Measurements from ENCODE around the gene TPM2.

Gene TPM2

DNA sequence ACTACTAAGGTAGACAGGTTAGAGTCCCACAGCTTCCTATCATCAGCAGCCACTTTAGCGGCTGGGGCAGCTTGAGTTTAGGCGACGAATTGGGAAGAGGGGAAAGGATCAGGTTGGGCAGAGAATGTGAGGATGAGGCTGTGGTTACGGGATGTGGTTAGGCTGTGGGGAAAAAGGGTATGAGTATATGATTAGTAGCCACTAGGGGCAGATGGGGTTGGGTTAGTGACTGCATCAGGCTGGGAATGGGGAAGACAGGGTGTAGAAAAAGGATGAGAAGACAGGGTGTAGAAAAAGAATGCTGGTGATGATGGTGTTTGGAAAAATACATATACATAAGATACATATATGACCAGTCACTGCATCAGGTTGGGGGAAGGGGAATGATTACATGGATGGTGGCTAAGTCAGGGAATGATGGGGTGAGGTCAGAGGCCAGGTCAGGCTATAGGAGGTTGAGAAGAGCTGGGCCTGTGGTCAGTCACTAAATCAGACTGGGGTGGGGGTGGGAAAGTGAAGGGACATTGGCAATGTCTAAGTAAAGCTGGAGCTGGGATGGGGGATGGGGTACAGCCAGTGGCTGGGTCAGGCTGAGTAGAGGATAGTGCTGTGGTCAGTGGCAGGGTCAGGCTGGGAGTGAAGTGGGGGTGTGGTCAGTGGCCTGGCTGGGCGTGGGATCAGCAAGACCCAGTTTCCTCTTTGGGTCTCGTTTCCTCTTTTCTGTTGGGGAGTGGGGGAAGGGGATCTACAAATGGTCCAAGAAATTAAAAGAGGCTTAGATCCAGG, 40.2 kb upstream of the TPM2 start:
- Histone ChIP-seq H3K4me1 (ENCODE audit: control insufficient read depth, insufficient read depth, low read length) (peaks cover 58% of the 10 kb centered on the region), H3K27me3 (ENCODE audit: control insufficient read depth, insufficient read depth, low read length) (no peaks in the 10 kb centered on the region), H3K9ac (ENCODE audit: low read depth, low read length) (peak overlapping the region; percentile 96), H3K4me2 (ENCODE audit: low read length) (peak overlapping the region; percentile 88), H3K9me3 (replicated peaks; ENCODE audit: low read length) (no peaks in the 10 kb centered on the region), H3K4me3 (ENCODE audit: low read length) (peak overlapping the region; percentile 84), H3K36me3 (ENCODE audit: insufficient read depth, low read length) (peaks cover 33% of the 10 kb centered on the region)

DNA sequence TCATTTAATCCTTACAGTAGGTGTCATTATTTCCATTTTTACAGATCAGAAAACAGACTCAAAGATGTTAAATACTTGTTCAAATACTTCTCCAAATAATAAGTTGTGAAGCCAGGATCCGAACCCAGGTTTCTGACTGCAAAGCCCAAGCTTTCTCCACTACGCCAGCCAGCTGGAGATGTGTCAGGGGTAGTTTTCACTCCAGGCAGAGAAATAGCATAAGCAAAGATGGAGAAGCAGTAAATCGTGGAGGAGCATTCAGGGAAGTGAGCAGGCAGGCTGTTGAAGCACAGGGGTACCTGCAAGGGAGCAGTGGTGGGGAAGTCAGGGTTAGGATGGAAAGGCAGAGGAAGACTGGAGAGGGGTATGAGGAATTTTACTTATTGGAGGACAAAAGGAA, 39.4 kb upstream of the TPM2 start:
- Histone ChIP-seq H3K9me3 (replicated peaks; ENCODE audit: low read length) (no peaks in the 10 kb centered on the region), H3K9ac (ENCODE audit: low read depth, low read length) (peak overlapping the region; percentile 96), H3K36me3 (ENCODE audit: insufficient read depth, low read length) (peaks cover 34% of the 10 kb centered on the region), H3K4me1 (ENCODE audit: control insufficient read depth, insufficient read depth, low read length) (peaks cover 54% of the 10 kb centered on the region), H3K27me3 (ENCODE audit: control insufficient read depth, insufficient read depth, low read length) (no peaks in the 10 kb centered on the region), H3K4me2 (ENCODE audit: low read length) (peak overlapping the region; percentile 88), H3K4me3 (ENCODE audit: low read length) (peak overlapping the region; percentile 84)

DNA sequence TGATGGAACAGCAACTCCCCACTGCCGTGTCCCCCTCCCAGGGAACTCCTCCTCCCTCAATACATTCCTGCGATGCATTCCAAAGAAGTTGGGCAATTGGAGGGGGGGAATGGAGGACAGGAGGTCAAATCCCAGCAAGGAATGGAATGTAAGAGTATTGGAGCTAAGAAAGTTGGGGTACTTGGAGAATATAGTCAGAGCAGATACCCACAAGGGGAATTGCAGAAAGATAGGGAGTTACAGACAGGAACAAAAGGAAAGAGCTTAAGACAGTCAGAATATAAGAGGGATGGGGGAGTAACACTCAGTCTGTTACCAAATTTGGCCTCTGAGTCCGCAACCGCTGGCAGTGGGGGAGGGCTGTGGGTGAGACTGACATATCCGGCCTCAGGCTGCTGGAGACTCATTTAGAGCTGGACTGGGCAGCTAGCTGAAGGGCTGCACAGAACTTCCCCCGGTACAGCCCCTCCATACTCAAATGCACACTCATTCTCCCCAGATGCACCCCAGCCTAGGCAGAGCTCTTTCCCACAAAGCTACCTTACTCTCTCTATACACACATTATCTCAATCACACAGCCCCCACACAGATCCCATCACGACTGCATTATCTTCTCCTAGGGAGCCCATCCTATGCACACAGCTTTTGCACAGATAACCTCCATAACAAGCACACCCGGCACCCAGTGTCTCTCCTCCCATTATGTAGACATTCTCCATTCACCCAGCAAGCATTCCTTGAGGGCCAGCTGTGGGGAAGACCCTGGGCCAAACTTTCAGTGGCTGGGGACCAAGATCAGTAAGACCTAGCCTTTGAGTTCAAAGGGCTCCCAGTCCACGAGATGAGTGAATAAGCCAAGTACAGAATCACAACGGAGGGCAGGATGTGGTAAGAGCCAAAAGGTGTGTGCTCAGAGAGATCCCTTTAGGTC, 38.6 kb upstream of the TPM2 start:
- Histone ChIP-seq H3K27me3 (ENCODE audit: control insufficient read depth, insufficient read depth, low read length) (no peaks in the 10 kb centered on the region), H3K9ac (ENCODE audit: low read depth, low read length) (peak overlapping the region; percentile 96), H3K4me3 (ENCODE audit: low read length) (peak overlapping the region; percentile 84), H3K4me1 (ENCODE audit: control insufficient read depth, insufficient read depth, low read length) (peaks cover 46% of the 10 kb centered on the region), H3K4me2 (ENCODE audit: low read length) (peak overlapping the region; percentile 88), H3K36me3 (ENCODE audit: insufficient read depth, low read length) (peaks cover 42% of the 10 kb centered on the region), H3K9me3 (replicated peaks; ENCODE audit: low read length) (no peaks in the 10 kb centered on the region)

DNA sequence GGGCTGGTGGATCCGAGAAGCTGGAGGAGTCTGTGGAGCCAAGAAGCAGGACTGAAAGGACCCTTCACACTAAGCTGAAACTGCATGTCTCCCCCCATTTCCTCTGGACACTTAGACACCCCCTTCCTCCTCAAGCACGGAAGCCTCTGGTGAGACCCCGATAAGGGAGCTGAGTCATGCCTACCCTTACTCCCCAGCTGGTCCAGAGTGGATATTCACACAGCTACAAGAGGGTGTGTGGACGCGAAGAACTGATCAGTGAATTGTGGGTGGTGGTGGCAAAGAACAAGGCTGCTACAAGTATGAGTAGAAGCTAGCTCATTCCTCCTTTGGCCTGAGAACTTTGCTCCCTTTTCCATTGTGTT, 37.9 kb upstream of the TPM2 start:
- Histone ChIP-seq H3K9me3 (replicated peaks; ENCODE audit: low read length) (no peaks in the 10 kb centered on the region), H3K9ac (ENCODE audit: low read depth, low read length) (peak overlapping the region; percentile 96), H3K36me3 (ENCODE audit: insufficient read depth, low read length) (peaks cover 47% of the 10 kb centered on the region), H3K4me1 (ENCODE audit: control insufficient read depth, insufficient read depth, low read length) (peaks cover 43% of the 10 kb centered on the region), H3K4me3 (ENCODE audit: low read length) (peak overlapping the region; percentile 84), H3K27me3 (ENCODE audit: control insufficient read depth, insufficient read depth, low read length) (no peaks in the 10 kb centered on the region), H3K4me2 (ENCODE audit: low read length) (peak overlapping the region; percentile 88)

DNA sequence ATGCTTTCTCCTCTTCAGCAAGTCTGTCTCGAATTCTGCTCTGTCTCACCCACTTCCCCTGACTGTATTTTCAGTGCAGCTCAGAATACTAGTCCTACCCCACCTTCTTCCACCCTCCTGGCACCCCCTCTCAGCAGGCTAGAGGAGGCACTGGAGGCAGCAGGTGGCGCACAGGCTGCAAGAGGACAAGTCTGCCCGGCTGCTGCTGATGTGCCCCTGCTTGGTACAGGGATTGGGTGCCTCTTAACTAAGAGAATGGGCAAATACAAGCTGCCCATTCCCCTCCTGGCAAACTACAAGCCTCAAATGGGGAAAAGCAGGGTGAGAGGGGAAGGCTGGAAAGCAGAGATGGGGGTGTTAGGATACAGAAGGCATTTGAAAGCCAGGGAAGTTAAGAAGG, 37.2 kb upstream of the TPM2 start:
- peak overlapping the region; percentile 96 for H3K9ac ChIP-seq (ENCODE audit: low read depth, low read length)

DNA sequence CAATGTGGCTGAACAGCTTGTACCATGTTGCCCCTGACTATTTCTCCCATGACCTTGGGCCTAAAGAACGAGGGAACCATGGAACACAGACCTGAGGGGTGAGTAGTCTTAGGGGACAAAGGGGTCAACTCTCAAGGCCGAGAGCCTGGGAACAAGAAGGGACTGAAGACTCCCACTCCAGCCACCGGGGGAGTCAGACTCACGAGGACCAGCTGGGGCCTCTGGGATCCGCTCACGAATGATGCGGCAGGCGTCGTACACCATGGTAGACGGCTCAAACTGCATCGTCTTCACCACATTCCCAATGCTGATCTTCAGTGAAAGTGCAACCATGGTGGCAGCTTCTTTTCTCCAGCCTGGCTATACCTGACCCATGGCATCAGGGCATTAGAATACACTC, 35.6 kb upstream of the TPM2 start:
- H3K27me3 ChIP-seq (ENCODE audit: control insufficient read depth, insufficient read depth, low read length) = no peaks in the 10 kb centered on the region
- H3K4me2 ChIP-seq (ENCODE audit: low read length) = no peak overlapping the region
- H3K4me1 ChIP-seq (ENCODE audit: control insufficient read depth, insufficient read depth, low read length) = peaks cover 39% of the 10 kb centered on the region
- no peak overlapping the region for H3K4me3 ChIP-seq (ENCODE audit: low read length)
- peaks cover 70% of the 10 kb centered on the region for H3K36me3 ChIP-seq (ENCODE audit: insufficient read depth, low read length)
- H3K9me3 ChIP-seq (replicated peaks; ENCODE audit: low read length) = no peaks in the 10 kb centered on the region
- no peak overlapping the region for H3K9ac ChIP-seq (ENCODE audit: low read depth, low read length)

More for the DNA sequence above, 37.2 kb upstream of the TPM2 start:
- H3K36me3 ChIP-seq (ENCODE audit: insufficient read depth, low read length) = peaks cover 54% of the 10 kb centered on the region
- H3K4me2 ChIP-seq (ENCODE audit: low read length) = peak overlapping the region; percentile 88
- peaks cover 43% of the 10 kb centered on the region for H3K4me1 ChIP-seq (ENCODE audit: control insufficient read depth, insufficient read depth, low read length)
- peak overlapping the region; percentile 84 for H3K4me3 ChIP-seq (ENCODE audit: low read length)
- no peaks in the 10 kb centered on the region for H3K9me3 ChIP-seq (replicated peaks; ENCODE audit: low read length)
- no peaks in the 10 kb centered on the region for H3K27me3 ChIP-seq (ENCODE audit: control insufficient read depth, insufficient read depth, low read length)

DNA sequence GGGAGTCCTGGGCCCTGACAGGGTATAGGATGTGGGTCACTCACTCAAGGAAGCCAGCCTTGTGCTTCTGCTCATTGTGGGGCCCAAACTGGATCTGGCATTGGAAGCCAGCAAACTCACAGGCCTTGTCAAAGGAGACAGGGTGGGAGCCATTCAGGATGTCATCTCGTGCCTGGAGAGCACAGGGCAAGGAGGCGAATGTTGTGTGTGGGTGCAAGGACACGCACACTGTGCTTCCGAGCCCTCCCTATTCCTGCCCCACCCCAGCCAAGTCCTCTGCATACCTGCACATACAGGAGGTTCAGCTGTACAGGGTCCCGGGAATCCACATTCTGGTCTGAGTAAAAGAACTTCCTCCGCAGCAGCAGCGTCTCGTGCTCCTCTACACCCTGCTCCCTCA, 34.2 kb upstream of the TPM2 start:
- H3K9ac ChIP-seq (ENCODE audit: low read depth, low read length) = no peak overlapping the region
- no peak overlapping the region for H3K4me3 ChIP-seq (ENCODE audit: low read length)
- peaks cover 27% of the 10 kb centered on the region for H3K4me1 ChIP-seq (ENCODE audit: control insufficient read depth, insufficient read depth, low read length)
- H3K36me3 ChIP-seq (ENCODE audit: insufficient read depth, low read length) = peaks cover 80% of the 10 kb centered on the region
- no peaks in the 10 kb centered on the region for H3K27me3 ChIP-seq (ENCODE audit: control insufficient read depth, insufficient read depth, low read length)
- no peaks in the 10 kb centered on the region for H3K9me3 ChIP-seq (replicated peaks; ENCODE audit: low read length)
- H3K4me2 ChIP-seq (ENCODE audit: low read length) = no peak overlapping the region

DNA sequence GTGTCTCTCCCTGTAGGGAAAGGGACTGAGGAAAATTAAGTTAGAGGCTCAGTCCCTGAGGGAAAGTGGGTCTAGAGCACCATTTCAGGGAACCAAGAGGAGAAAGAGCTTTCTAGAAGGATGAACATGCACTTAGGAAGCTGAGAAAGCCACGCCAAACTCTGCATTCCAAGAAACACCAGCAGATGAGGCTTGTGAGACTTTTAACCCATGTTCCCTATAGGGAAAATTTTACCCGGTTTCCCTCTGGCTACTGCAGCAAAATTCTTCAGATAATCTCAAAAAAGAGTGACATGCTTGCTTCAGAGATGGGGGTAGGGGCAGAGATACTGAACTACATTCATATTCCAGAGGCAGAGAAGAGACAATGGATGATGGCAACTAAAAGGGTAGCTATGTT, 33.7 kb upstream of the TPM2 start:
- Histone ChIP-seq H3K4me1 (ENCODE audit: control insufficient read depth, insufficient read depth, low read length) (peaks cover 22% of the 10 kb centered on the region), H3K4me3 (ENCODE audit: low read length) (no peak overlapping the region), H3K36me3 (ENCODE audit: insufficient read depth, low read length) (peaks cover 80% of the 10 kb centered on the region), H3K4me2 (ENCODE audit: low read length) (no peak overlapping the region), H3K9ac (ENCODE audit: low read depth, low read length) (no peak overlapping the region), H3K9me3 (replicated peaks; ENCODE audit: low read length) (no peaks in the 10 kb centered on the region), H3K27me3 (ENCODE audit: control insufficient read depth, insufficient read depth, low read length) (no peaks in the 10 kb centered on the region)

DNA sequence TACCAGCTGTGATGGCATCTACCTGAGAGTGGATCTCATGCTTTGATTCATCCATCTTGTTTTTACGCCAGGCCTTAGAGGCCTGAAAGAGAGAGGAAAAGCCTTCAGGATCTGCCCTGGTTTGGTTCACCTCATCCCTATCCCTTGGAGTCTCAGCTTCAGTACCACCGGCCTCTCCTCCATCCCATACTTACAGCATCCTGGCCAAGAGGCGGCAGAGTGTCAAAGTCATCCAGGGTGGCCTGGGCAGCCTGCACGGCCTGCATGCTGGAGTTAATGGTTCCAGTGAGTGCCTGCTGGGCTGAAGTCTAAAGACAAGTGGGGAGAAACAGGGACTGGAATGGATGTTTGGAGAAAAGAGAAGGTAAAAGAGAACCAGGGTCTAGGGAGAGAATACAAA, 29.8 kb upstream of the TPM2 start:
- H3K27me3 ChIP-seq (ENCODE audit: control insufficient read depth, insufficient read depth, low read length) = no peaks in the 10 kb centered on the region
- peaks cover 97% of the 10 kb centered on the region for H3K36me3 ChIP-seq (ENCODE audit: insufficient read depth, low read length)
- H3K4me1 ChIP-seq (ENCODE audit: control insufficient read depth, insufficient read depth, low read length) = no peaks in the 10 kb centered on the region
- no peak overlapping the region for H3K9ac ChIP-seq (ENCODE audit: low read depth, low read length)
- no peaks in the 10 kb centered on the region for H3K9me3 ChIP-seq (replicated peaks; ENCODE audit: low read length)
- H3K4me2 ChIP-seq (ENCODE audit: low read length) = no peak overlapping the region
- H3K4me3 ChIP-seq (ENCODE audit: low read length) = no peak overlapping the region

DNA sequence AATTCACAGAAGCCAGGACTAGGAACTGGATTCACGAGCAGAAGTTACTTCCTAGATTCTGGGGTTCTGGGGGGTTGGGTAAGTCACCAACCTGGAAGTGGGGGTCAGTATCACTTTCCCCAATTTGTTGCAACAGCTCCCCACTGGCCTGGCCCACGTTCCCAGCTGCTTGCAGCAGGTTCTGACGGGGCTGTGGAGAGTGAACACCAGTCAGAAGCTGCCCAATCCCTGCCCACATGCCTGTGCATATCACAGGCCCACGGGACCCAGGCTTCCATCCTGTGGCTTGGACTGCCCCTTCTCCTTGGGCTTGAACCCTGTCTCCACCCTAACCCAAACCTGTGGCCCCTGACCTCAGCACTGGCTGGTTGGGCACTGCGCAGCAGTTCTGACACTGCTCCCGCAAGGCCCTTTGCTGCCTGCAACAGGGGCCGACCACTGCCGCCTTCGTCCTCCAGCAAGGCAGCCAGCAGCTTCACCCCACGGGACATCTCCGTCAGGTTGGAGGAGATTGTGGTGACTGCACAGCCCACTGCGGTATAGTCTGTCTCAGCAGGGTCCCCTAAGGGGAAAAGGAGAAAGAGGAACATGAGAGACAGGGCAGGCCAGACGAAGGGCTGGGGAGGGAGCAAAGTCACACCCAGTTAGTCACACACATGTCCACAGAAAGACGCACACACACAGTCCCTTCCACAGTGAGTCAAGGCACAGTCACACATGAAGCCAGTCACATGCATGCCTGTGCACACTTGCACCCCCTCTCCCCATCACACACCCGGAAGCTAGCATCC, 29.2 kb upstream of the TPM2 start:
- no peak overlapping the region for H3K4me3 ChIP-seq (ENCODE audit: low read length)
- H3K9ac ChIP-seq (ENCODE audit: low read depth, low read length) = no peak overlapping the region
- no peaks in the 10 kb centered on the region for H3K27me3 ChIP-seq (ENCODE audit: control insufficient read depth, insufficient read depth, low read length)
- H3K4me1 ChIP-seq (ENCODE audit: control insufficient read depth, insufficient read depth, low read length) = no peaks in the 10 kb centered on the region
- no peak overlapping the region for H3K4me2 ChIP-seq (ENCODE audit: low read length)
- peaks cover 97% of the 10 kb centered on the region for H3K36me3 ChIP-seq (ENCODE audit: insufficient read depth, low read length)
- no peaks in the 10 kb centered on the region for H3K9me3 ChIP-seq (replicated peaks; ENCODE audit: low read length)
